Activated T-helper 9 cell treated with anti-CD3 and anti-CD28 coated beads, Interleukin-2, amount 50 U/mL, for 16 hours (primary cell): Measurements from ENCODE around the gene SLC40A1.
"Not testable (repeated sequence)": the region's sequence is repeated elsewhere in the genome, so short reads cannot be mapped to it uniquely, and the experiment has no call there.

Experiments used
- DNase-seq: peaks from one replicate; pipeline ENCODE4 v3.0.0-alpha.2; 2020; ENCODE audit warnings: low read depth

The SLC40A1 gene, protein sequence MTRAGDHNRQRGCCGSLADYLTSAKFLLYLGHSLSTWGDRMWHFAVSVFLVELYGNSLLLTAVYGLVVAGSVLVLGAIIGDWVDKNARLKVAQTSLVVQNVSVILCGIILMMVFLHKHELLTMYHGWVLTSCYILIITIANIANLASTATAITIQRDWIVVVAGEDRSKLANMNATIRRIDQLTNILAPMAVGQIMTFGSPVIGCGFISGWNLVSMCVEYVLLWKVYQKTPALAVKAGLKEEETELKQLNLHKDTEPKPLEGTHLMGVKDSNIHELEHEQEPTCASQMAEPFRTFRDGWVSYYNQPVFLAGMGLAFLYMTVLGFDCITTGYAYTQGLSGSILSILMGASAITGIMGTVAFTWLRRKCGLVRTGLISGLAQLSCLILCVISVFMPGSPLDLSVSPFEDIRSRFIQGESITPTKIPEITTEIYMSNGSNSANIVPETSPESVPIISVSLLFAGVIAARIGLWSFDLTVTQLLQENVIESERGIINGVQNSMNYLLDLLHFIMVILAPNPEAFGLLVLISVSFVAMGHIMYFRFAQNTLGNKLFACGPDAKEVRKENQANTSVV

DNA sequence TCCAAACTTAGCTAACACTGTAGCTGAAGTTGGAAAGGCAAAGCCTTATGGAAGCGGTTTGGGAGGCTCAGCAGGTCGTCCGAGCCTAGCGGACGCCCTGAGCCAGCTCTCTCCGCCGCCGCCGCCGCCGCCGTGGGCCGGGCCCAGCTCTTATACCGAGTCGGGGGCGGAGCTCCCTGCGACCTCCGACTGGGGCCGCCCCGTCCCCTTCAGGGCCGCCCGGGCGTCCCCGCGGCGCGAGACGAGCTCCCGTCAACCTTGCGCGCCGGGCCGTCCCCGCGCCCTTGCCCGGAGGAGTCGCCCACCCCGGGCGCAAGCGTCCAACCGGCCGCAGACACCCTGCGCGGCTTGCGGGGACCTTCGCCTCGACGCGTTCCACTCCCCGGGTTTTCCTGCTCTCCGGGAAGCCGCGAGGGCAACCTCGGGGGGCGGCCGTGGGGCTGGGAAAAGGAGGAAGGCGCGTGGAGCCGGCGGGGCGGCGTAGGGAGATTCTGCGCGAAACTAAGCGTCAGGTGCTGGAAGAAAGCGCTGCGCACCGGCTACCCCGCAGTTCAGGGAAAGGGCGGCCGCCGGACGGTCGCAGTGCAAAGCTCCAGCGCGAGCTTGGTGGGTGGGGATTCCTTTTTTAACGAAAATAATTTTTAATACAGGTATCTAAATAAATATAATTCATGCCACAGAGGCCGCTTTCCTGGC lies at the start of gene SLC40A1:
SLC40A1 (minus strand) TSS at position 129 of the 696 bp plus-strand sequence. CDS start 326 bp downstream, outside the sequence.
- peak; percentile 67 for DNase-seq

DNA sequence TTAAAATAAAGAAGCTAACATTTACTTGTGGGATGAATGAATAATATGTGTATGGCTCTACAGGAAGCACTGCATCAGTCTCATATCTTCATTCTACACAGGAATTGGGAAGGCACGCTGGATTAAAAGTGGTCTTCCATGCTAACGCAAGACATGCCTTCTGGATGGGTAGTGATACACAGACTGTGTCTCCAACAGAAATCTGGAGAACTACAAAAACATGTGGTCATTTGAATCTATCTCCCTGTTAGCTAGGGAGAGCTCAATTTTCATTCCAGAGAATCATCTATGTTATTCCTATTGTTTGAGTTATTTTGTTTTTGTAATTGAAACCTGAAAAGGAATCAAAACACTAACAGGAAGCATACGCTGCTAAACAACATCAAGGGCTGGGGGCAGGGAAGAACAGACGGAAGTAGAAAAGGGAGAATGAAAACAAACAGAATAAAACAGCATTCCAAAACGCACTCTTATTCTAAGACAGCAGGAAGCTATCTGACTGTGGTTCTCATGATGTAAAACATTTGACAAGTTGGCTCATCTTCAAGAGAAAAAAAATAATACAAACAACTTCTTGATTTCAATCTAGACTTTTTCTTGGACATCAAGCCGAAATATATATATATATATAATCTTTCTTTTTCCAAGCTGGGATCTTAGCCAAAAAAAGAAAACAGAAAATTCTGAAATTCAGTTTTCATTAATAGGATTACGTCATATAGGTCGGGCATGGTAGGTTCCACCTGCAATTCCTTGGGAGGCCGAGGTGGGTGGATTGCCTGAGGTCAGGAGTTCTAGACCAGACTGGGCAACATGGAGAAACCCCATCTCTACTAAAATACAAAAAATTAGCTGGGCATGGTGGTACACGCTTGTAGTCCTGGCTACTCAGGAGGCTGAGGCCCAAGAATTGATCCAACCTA lies 49.2 kb upstream of the SLC40A1 start:
- DNase-seq, result no peak

DNA sequence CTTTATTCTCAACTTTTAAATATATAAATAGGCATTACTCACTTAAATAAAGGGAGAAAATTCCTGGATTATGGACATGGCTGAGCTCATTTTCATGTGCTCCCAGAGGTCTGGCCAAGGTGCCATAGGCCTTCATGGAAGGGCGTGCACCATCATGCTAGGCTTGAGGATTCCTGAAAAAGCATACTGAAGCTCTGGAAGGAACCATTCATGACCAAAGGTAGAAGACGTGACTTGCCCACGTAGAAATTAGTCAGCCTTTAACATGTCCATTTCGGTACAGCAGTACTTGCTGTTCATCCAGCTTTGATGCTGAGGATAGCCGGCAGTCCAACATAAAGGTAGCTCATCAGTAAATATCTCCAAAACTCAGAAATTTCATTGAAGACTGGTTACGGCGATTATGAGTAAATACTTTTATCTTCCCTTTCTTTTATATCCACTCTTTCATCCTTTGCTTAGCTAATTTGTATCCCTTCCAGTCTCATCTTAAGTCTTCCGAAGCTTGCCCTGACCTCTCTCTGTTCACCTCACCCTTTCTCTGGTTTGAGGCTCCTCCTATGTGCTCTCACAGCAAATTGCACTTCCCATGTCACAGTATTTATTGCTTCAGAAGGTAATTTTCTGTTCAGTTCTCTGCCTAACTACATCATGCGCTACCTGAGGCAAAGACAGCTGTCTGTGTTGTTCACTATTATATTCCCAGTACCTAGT lies 48.4 kb upstream of the SLC40A1 start:
- no peak for DNase-seq

DNA sequence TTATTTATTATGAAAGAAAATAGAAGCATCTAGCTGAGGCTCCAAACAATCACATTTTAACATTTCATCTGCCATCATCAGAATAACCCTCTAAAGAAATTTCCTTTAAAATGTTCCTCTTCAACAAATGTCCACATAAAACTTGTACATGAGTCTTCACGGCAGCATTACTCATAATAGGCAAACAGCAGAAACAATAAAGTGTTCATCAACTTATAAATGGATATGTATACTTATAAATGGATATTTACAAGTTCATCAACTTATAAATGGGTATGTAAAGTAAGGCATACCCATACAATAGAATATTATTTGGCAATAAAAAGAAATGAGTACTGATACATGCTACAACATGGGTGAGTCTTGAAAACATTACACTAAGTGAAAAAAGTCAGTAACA lies 47.2 kb upstream of the SLC40A1 start:
- DNase-seq, result no peak

DNA sequence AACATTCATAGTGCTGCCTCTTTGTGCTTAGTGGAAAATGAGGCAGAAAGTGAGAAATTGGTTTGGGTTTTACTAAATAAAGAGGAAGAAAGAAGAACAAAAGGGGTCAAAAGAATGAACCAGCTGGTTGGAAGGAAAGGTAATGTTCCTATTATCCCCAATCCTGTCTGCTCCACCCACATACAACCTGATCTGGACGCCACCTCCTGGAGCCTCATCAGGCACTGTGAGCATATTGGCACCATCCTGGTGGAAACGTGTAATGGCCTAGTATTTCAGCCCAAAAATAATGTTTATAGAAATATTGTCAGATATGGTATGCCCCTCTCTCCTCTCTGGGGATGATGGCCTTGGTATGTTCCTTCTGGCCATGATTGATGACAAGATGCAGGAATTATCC lies 45.0 kb upstream of the SLC40A1 start:
- no peak for DNase-seq

DNA sequence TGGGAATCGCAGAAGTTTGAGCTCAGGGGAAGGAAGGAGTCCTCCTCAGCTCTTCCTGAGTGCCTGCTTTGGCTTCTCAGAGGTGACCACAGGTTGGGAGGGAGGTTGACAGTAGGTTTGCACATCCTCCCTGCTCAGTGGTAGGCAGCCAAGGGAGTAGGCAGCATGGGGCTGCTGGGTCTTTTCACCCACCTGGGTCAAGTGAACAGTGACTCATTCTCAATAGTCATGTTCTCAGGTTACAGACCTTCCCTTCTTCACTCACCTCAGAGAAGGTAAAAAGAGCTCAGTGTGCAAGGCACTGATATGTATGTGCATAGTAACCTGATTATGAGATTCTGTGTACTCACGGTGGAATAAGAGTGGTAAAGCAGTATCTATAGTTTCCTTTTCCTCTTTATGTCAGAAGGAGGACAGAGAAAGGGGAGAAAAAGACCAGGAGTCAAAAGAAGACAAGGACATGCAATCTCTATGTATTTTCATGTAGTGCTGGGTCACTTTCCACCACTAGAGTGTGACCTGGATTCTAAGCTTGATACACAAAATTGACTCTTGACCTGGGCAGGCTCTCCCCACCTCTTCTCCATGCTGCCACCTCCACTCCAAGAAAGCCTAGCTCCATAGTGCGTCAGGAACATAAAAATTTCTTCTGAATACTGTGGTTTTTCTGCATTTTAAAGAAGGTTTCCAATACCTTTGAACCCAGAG lies 44.2 kb upstream of the SLC40A1 start:
- DNase-seq, result no peak

DNA sequence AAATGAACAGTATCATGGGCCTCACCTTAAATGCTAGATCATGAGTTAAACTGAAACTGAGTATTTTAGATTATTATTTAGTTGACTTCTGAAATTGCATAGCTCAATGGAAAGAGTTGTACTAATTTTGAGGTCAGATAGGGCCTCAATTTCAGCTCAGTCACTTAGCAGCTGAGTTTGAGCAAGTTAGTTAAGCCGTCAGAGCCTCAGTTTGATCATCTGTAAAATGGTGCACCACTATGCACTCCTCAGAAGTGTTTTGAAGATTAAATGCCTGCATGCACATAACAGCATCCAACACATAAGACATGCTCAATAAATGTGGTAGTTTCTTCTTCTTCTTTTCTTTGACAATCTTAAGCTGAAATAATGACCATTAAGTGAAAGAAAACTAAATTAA lies 42.5 kb upstream of the SLC40A1 start:
- no peak for DNase-seq

DNA sequence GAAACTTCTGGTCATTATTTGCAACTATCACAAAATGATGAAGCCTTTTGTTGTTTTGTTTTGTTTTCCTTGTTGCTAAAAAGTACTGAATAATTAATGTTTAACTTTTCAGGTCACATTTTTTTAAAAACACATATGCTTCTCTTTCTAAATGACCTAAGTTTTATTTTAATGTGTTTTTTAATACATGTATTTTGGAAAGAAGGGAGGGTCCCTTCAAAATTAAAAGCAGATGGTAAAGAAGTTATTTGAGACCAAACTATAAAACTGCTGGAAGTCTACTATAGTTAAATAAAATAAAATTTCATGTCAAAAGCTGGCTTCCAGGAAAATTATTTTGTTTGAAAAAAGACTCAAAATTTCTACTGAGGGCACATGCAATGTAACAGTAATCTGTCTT lies 41.2 kb upstream of the SLC40A1 start:
- DNase-seq, result no peak

DNA sequence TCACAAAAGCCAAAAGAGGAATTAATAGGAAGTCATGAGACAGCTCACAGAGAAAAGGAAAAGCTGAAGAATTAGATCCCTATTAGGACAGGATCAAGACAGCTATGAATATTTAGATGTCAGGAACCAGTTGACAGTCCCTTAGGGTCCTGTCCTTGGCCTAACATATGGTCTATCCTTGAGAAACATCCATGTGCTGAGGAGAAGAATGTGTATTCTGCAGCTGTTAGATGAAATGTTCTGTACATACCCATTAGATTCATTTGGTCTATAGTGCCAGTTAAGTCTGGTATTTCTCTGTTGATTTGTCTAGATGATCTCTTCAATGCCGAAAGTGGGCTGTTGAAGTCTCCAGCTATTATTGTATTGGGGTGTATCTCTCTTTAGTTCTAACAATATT lies 37.6 kb upstream of the SLC40A1 start:
- no peak for DNase-seq

DNA sequence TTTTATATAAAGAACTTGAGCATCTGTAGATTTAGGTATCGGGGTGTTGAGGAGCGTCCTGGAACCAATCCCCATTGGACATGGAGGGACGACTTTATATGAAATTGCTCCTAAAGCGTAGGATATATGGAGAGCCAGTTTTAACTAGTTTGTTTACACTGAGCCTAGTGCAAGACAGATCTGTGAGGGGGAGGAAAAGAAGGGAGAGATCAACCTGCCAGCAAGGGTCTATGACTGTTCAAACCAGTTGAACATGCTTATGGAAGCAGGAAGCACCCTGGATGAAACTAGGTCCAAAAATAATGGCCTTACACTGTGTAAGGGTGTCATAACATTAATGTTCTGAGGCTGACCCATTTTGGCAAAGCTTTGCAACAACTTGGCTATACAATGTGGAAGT lies 34.0 kb upstream of the SLC40A1 start:
- no peak for DNase-seq

DNA sequence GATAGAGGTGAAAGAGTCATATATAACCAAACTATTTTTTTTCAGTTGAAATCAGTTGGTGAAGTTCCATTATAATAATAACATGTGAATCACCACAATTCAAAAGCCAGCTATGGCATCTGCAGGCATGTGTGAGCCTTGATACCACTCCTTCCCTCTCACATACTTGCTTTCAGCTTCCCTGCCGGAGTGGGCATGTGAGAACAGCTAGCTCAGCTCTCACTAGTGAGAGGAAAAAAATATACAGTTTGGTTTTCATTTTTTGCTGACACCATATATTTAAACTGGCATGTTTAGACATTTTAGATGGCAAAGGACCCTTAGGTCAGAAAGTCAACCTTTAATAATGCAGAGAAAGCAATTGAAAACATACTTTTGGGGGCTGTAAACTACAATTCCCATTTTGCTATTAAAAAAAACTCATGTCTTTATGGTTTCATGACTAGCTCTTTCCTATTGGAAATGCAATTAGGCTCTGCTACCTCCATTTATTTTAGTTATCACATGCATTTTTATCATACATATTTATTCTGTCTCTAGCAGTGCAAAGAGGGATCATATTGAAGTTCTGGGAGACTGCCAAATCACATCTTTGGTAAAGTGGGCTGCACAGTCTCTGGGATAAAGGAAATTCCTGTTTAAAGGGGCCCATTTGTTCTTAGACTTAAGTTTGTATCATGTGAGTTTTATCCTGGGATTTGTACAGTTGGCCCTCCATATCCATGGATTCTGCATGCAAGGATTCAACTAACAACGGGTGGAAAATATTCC lies 33.2 kb upstream of the SLC40A1 start:
- no peak for DNase-seq

DNA sequence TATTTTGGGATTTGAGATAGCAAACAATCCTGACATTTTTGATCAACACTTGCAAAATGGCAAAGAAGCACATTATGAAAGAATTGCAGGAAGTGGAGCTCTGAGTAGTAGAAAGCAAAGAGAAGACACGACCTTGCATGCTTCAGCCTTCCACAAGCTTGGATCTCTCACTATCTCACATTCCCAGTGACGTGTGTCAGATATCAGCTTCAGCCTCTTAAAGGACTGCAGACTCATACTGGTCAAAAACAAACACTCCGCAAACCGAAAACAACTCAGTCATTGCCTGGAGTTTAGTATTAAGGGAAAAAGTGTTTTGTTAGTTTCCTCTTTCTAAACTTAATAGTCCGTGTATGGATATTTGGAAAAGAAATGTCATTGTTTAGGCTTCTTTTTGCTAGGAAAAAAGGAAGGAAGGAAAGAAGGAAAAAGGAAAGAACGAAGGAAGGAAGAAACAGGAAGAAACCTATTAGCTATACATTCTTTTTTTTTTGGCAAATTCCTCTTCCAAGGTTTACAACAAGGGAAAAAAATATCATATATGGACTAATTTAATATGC lies 32.6 kb upstream of the SLC40A1 start:
- no peak for DNase-seq

DNA sequence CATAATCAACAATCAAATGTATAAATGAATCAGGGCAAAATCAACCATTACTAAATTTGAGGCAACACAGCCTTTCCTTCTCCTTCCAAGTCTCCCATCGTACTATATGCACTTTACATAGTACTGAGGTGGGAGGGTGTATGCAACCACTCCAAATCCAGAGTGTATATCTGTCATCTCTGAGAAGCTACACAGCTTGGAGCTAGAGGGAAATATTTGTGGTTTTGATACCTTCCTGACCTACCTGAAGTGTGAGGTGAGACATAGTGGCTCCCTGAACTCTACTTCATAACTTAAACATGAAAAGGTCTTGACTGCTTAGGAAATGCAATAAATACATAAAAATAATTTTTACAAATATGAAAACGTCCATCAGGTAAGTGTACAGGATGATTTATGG lies 30.1 kb upstream of the SLC40A1 start:
- DNase-seq, result no peak

DNA sequence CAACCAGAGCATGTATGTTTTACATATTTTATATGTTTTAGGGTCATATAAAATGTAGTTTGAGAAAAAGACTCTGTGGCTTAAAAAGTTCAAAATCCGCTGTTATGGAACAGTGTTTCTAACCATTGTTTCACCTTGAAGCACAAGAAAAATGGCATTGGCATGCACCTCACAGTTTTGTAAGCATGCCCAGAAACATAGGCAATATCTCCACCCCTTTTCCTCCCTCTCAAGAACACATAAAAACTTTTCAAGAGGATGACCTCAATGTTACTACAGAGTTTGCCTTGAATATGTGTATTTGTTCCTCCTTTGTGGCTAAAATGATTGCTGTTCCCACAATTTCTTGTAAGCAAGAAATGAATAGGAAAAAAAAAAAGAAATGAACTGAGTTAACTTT lies 29.3 kb upstream of the SLC40A1 start:
- DNase-seq, result no peak

DNA sequence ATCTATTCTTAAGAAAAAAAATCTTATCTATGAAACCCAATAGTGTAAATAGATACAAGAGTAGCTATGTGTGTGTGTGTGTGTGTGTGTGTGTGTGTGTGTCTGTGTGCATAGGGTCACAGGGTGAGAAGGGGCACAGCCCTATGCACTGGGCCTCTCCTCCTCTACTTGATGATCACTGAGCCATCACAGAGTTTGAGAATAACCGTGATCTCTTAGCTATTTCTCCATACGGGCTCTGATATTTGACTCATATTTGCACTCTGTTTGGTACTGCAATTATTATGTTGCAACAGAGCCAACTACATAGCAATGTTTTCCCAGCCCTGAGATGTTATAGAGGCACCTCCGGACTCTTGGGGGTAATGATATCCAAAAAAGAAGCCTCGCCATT lies 28.8 kb upstream of the SLC40A1 start:
- DNase-seq, result no peak

DNA sequence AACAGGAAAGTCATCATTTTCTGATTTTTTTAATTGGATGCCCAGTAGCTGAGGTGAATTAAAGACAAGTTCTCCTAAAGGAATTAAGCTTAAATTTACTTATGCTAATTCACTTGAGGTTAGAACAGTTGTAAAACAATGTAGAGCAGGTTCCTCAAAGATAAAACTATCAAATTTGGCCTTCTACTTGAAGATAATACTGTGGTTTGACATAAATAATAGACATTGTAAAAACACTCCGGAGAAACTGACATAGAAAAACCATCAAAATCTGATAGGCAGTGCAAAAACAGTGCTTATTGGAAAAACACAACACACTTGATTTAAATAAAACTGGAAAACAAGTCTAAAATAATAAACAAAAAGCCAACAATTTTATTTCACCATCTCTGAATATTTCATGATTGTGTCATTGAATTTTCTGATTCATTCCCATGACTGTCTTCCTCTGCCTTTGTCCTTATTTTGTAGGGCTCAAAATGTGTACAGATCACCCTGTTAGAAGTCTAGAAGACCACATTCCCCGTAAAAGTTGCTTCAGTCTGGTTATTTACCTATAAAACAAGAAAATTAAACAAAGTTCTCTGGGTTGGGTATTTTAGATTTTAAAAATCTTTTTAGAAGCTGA lies 28.3 kb upstream of the SLC40A1 start:
- DNase-seq, result no peak

DNA sequence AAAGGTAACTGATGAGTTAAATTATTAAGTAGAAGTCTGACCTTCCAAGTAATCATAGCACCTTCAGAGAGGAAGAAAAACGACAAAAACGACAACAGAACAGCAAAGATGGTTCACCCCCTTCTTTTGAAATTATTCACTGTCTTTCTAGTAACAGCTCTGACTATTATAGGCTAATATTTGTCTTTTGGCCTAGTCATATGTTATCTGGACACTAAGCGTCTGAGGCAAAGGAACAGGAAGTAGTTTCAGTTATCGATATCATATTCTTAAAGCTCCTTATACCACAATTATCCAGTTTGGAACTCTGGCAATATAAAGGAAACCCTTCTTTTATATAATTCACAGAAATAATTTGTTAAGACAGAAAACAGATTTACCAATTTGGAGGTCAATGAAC lies 27.6 kb upstream of the SLC40A1 start:
- DNase-seq, result no peak

DNA sequence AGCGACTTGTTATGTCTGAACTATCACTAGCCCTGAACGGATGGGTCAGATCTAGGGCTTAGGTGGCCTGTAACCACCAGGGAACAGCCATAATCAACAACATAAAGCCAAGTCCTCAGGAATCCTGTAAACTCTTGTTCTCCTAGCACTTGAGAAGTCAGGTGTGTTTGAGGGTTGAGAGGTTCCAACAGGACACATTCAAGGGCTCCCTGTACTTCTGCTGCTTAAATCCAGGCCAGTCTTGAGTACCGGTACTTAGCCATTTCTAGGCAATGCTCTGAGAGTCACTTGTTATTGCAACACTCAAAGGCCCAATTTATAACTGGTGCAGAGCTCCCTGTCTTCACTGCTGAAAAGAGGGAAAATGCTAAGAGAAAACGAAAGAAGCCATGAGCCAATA lies 21.6 kb upstream of the SLC40A1 start:
- DNase-seq, result no peak

DNA sequence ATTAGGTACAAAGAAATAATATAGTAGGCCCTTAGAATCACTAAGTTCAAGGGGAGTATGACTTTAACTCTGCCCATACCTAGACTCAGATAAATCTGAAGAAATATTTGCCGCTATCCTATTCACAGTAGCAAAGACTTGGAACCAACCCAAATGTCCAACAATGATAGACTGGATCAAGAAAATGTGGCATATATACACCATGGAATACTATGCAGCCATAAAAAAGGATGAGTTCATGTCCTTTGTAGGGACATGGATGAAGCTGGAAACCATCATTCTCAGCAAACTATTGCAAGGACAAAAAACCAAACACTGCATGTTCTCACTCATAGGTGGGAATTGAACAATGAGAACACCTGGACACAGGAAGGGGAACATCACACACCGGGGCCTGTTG lies 21.1 kb upstream of the SLC40A1 start:
- not testable (repeated sequence) for DNase-seq
